D721Med (cell line): ENCODE results near the gene ACY1.
"Not testable (repeated sequence)": the region's sequence is repeated elsewhere in the genome, so short reads cannot be mapped to it uniquely, and the experiment has no call there.

Experiments used
- DNase-seq: peaks from one replicate; pipeline ENCODE4 v3.0.0; 2011; ENCODE audit warnings: low spot score; ENCODE audit not compliant: insufficient read length
- FAIRE-seq: peaks from 2 replicates; lab custom pipeline; 2011; peaks lifted over from hg19 to GRCh38; lab: Jason Lieb, UNC
- TF ChIP-seq, protein P1 (sequence below): IDR thresholded peaks from 2 replicates; pipeline ENCODE4 v1.5.1; 2012; ENCODE audit warnings: mild to moderate bottlenecking, control low read depth; ENCODE audit not compliant: insufficient read depth; ENCODE audit errors: missing control alignments

ACY1 gene

DNA sequence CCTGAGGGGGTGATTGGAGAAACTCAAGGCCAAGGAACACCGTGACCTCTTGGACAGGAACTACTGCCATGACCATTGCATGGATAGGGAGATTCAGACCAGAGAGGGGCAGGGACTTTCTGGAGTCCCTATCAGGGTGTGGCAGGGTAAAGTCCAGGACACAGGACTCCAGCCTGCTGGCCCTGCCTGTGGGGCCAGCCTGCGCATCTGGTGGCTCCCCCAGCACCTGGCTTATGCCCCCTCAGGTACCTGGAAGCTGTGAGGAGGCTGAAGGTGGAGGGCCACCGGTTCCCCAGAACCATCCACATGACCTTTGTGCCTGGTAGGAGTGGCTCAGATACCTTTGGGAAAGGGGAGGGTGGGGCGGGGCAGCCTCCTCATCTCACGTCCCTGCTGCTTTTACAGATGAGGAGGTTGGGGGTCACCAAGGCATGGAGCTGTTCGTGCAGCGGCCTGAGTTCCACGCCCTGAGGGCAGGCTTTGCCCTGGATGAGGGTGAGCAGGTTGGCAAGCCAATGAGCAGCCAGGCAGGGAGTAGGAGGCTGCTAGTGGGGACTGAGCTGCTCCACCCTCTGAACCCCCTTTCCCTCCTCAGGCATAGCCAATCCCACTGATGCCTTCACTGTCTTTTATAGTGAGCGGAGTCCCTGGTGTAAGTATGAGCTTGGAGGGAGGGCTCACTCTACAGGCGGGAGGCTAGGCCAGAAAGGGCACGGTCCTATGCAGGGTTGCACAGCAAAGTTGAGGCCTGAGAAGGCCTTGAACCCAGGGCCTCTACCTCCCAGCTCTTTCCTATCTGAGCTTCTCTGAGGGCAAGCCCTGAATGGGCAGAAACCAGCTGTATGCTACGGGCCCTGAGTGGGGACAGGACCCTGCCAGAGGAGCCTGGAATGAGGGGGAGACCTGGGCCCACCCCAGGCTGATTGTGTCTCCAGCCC, 2.9 kb downstream of the ACY1 start:
- FAIRE-seq (no peak), DNase-seq (no peak)

DNA sequence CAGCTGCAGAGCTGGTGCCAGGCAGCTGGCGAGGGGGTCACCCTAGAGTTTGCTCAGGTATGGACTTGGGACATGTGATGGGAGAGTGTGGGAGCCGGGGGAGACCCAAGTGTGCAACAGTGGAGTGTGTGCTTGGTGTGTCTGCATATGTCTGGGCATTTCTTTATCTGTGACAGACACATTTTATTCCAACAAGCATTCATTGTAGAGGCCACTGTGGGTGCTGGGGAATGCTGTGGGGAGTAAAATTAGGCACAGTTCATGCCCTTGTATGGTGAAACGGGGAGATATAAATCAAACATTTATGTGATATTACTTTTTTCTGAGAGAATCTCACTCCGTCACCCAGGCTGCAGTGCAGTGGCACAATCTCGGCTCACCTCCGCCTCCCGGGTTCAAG, 4.2 kb downstream of the ACY1 start:
- FAIRE-seq (no peak), DNase-seq (no peak)
- TF ChIP-seq, protein P1, sequence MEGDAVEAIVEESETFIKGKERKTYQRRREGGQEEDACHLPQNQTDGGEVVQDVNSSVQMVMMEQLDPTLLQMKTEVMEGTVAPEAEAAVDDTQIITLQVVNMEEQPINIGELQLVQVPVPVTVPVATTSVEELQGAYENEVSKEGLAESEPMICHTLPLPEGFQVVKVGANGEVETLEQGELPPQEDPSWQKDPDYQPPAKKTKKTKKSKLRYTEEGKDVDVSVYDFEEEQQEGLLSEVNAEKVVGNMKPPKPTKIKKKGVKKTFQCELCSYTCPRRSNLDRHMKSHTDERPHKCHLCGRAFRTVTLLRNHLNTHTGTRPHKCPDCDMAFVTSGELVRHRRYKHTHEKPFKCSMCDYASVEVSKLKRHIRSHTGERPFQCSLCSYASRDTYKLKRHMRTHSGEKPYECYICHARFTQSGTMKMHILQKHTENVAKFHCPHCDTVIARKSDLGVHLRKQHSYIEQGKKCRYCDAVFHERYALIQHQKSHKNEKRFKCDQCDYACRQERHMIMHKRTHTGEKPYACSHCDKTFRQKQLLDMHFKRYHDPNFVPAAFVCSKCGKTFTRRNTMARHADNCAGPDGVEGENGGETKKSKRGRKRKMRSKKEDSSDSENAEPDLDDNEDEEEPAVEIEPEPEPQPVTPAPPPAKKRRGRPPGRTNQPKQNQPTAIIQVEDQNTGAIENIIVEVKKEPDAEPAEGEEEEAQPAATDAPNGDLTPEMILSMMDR = no peak

More for the DNA sequence above, 2.9 kb downstream of the ACY1 start:
- TF ChIP-seq, protein P1 = no peak

DNA sequence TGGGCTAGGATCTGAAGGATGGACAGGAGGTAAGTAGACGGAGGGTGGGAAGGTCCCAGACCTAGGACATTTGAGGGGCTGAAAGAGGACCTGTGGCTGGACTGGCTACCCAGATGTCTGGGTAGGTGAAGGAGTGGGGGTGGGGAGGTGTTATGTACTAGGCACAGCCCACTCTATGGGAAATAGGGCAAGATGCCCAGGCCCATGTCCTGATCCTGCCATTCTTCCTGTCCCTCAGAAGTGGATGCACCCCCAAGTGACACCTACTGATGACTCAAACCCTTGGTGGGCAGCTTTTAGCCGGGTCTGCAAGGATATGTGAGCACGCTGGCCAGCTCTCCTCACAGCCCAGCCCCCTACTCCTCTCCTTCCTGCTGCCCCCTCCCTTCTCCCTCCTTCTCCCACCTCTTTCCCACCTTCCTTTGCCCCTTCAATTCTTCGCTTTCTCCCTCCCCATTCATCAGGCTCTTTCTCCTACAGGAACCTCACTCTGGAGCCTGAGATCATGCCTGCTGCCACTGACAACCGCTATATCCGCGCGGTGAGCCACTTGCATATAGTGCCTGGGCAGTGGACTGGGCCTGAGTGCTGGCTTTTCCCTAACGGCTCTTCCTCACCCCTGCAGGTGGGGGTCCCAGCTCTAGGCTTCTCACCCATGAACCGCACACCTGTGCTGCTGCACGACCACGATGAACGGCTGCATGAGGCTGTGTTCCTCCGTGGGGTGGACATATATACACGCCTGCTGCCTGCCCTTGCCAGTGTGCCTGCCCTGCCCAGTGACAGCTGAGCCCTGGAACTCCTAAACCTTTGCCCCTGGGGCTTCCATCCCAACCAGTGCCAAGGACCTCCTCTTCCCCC, 5.2 kb downstream of the ACY1 start:
- TF ChIP-seq, protein P1 = no peak
- DNase-seq (no peak), FAIRE-seq (no peak)

DNA sequence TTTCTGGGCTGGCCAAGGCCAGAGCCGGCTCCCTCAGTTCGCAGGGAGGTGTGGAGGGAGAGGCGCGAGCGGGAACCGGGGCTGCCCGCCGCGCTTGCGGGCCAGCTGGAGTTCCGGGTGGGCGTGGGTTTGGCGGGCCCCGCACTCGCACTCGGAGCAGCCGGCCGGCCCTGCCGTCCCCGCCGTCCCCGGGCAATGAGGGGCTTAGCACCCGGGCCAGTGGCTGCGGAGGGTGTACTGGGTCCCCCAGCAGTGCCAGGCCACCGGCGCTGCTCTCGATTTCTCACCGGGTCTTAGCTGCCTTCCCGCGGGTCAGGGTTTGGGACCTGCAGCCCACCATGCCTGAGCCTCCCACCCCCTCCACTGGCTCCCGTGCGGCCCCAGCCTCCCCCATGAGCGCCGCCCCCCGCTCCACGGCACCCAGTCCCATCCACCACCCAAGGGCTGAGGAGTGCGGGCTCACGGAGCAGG, 7.2 kb downstream of the ACY1 start:
- DNase-seq, FAIRE-seq: not testable (repeated sequence)

DNA sequence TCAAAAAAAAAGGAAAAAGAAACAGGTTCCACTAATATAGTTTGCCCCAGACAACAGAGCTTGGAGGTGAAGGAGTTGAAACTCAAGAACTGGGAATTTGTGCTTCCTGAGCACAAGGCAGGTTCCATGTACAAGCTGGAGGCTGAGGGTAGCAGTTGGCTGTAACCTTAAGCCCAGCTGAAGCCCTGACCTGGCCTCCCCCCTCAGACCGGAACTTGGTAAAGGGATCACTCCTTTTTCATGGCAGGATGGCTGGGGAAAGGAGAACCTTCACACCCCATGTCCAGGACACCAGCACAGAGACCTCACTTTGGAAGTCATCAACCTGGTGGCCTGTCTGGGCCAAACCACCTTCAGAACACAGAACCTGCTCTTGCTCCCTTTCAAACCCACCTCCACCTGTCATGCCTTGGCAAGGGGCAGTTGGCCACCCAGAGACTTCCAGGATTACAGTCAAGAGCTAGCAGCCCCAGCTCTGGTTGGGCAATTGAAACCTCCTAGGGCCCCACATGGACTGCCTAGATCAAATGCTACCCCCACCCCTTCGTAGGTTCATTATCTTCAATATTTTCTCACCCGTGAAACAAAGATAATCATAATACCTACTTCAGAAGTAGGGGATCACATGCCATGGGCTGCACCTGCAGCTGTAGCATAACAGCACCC, 8.8 kb downstream of the ACY1 start:
- DNase-seq = no peak
- TF ChIP-seq, protein P1 = no peak
- no peak for FAIRE-seq

DNA sequence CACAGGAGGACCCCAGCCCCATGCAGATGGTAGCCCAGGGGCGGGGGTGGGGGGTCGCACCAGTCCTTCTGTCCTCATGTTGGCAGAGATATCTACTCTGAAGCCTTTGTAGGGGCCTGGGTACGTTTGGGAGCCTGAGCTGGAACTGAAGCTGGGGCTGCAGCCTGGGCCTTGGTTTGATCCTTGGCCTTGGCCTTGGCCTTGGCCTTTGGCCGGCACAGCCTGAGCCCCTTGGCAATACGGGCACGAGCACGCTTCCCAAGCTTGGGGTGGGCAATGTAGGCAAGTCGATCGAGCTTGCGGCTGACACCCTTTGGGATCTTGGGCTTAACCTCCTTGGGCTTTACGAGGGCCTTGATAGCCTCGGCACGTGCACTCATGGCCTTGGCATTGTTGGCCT, 10.3 kb downstream of the ACY1 start:
- DNase-seq, FAIRE-seq: not testable (repeated sequence)

DNA sequence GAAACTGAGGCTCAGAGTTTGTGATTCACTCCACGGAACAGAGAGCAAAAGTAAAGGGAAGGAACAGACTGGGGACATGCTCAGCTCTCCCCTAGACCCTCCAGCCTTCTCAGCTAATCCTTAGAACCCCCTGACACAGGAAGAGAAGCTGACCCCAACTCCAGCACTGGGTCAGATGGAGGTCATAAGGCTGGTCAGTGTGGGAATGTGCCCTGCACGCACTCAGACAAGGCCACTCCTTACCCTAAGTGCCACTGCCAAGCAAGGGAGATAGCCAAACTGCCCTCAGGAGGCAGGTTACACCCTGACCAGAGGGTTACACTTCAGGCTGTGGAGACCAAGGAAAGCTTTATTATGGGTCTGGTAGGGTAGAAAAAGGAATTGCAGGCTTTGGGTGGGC, 11.2 kb downstream of the ACY1 start:
- TF ChIP-seq, protein P1 = no peak
- no peak for DNase-seq
- FAIRE-seq = no peak
